HepG2 (cell line): ENCODE data around the gene CUL2. TPM values are rescaled to one million over a fixed set of nuclear protein-coding genes. Genes with fewer than 3 reads are reported as not detected.

ENCODE experiments used
- ATAC-seq: fragments of 200-7000 bp; cut with Tn5 transposase; 3 replicates; pipeline ENCODE4 v1.9.1; 2020; ENCODE audit warnings: mild to moderate bottlenecking, moderate library complexity
- BruUV-seq: library from RNA; stranded (reverse); fragments of 400-500 nt; replicated peaks from 2 replicates; lab custom pipeline; 2021; lab: Mats Ljungman, UMichigan
- CTCF ChIA-PET: fragments of 300-600 bp; formaldehyde crosslinking; extraction: SDS; loops from one replicate; lab custom pipeline; 2021; ENCODE audit warnings: low total read pairs, inconsistent platforms, low intra/inter-chr PET ratio; lab: Yijun Ruan, JAX
- POLR2A ChIA-PET: fragments of 350-600 bp; sonication (Branson Sonifier 250); formaldehyde crosslinking; loops from one replicate; lab custom pipeline; 2020; ENCODE audit warnings: antibody characterized with exemption, inconsistent platforms; lab: Yijun Ruan, JAX
- DNase-seq: peaks from one replicate; pipeline ENCODE4 v3.0.0-alpha.2; 2015; ENCODE audit warnings: low spot score
- FAIRE-seq: peaks from 3 replicates; lab custom pipeline; 2011; peaks lifted over from hg19 to GRCh38; lab: Jason Lieb, UNC
- H2AFZ ChIP-seq: one replicate; pipeline ENCODE4 v1.6.1; 2011; ENCODE audit warnings: low read length, inconsistent platforms
- H3K27ac ChIP-seq: fragments of 300-600 bp; 3 replicates; pipeline ENCODE4 v1.8.0; 2011; ENCODE audit warnings: mixed run types, mild to moderate bottlenecking, mixed read lengths, low read length, inconsistent platforms; ENCODE audit not compliant: insufficient read depth; ENCODE audit errors: extremely low read length
- H3K27me3 ChIP-seq, 2 experiments: fragments of 200-600 bp in 1 of 2; 2 replicates in 1 of 2; 3 replicates in 1 of 2; pipeline versions ENCODE4 v1.6.0 to v1.8.0; 2011; ENCODE audit warnings: low read length in 2 of 2, mild to moderate bottlenecking in 2 of 2, moderate library complexity in 2 of 2, inconsistent platforms in 1 of 2; ENCODE audit not compliant: insufficient read depth in 2 of 2, control insufficient read depth in 1 of 2
- H3K36me3 ChIP-seq, 2 experiments: fragments of 200-600 bp in 1 of 2; replicated peaks in 1 of 2; 2 replicates in 1 of 2; 3 replicates in 1 of 2; pipeline versions ENCODE4 v1.5.1 to v1.8.0; 2011; ENCODE audit warnings: low read length in 2 of 2, inconsistent platforms in 1 of 2; ENCODE audit not compliant: insufficient read depth in 2 of 2, control insufficient read depth in 1 of 2
- H3K4me1 ChIP-seq: 2 replicates; pipeline ENCODE4 v1.5.1; 2012; ENCODE audit warnings: low read length, inconsistent platforms; ENCODE audit not compliant: insufficient read depth
- H3K4me2 ChIP-seq: 2 replicates; pipeline ENCODE4 v1.6.0; 2011; ENCODE audit warnings: low read depth, low read length, inconsistent platforms
- H3K4me3 ChIP-seq, 3 experiments: fragments of 200-600 bp in 1 of 3; sonication (generic), shearing (Covaris generic) in 1 of 3; replicated peaks in 1 of 3; 2 replicates each; pipeline ENCODE4 v1.5.1; 2011 to 2016; ENCODE audit warnings: low read length in 3 of 3, inconsistent platforms in 2 of 3, low read depth in 2 of 3, mild to moderate bottlenecking in 2 of 3, control low read depth in 1 of 3, mixed read lengths in 1 of 3; ENCODE audit not compliant: insufficient read depth in 1 of 3
- H3K79me2 ChIP-seq: one replicate; pipeline ENCODE4 v1.6.1; 2011; ENCODE audit warnings: low read length, inconsistent platforms; ENCODE audit not compliant: insufficient read depth
- H3K9ac ChIP-seq: 2 replicates; pipeline ENCODE4 v1.6.0; 2011; ENCODE audit warnings: mild to moderate bottlenecking, low read depth, low read length, inconsistent platforms; ENCODE audit not compliant: insufficient read depth
- H3K9me3 ChIP-seq: 2 replicates; pipeline ENCODE4 v1.5.1; 2012; ENCODE audit warnings: mild to moderate bottlenecking, low read length
- H4K20me1 ChIP-seq: 2 replicates; pipeline ENCODE4 v1.6.0; 2011; ENCODE audit warnings: inconsistent platforms, mild to moderate bottlenecking, low read length, moderate library complexity; ENCODE audit not compliant: insufficient read depth
- KLF15 ChIP-seq: sonication (generic); formaldehyde crosslinking; IDR thresholded peaks from 2 replicates; pipeline ENCODE4 v1.8.1; 2023; ENCODE audit warnings: borderline replicate concordance, mild to moderate bottlenecking, inconsistent platforms, missing genetic modification reagents, mixed read lengths
- MIER2 ChIP-seq: IDR thresholded peaks from 2 replicates; pipeline ENCODE4 v1.6.1; 2016; ENCODE audit warnings: missing biosample characterization, missing genetic modification reagents
- MXD4 ChIP-seq: IDR thresholded peaks from 2 replicates; pipeline ENCODE4 v1.6.1; 2016; ENCODE audit warnings: mild to moderate bottlenecking, missing biosample characterization, missing genetic modification reagents
- NFRKB ChIP-seq: fragments of 450-650 bp; IDR thresholded peaks from 2 replicates; pipeline ENCODE4 v1.6.1; 2017
- PRPF4 ChIP-seq: fragments of 200-400 bp; formaldehyde crosslinking; IDR thresholded peaks from 2 replicates; pipeline ENCODE4 v1.6.1; 2016; ENCODE audit warnings: low read length, low read depth; ENCODE audit not compliant: poor library complexity, severe bottlenecking
- SIN3A ChIP-seq: IDR thresholded peaks from 2 replicates; pipeline ENCODE4 v1.6.1; 2011; ENCODE audit warnings: low read depth, mild to moderate bottlenecking, control low read depth, low read length, borderline replicate concordance
- TEAD3 ChIP-seq: optimal IDR thresholded peaks from 2 replicates; pipeline ENCODE3; 2016; ENCODE audit warnings: borderline replicate concordance
- TEF ChIP-seq: sonication (generic); formaldehyde crosslinking; IDR thresholded peaks from 2 replicates; pipeline ENCODE4 v1.5.0; 2020; ENCODE audit warnings: missing genetic modification reagents
- ZBTB26 ChIP-seq: IDR thresholded peaks from 2 replicates; pipeline ENCODE4 v1.6.1; 2016; ENCODE audit warnings: missing compliant biosample characterization, missing genetic modification reagents, borderline replicate concordance
- ZNF644 ChIP-seq: IDR thresholded peaks from 2 replicates; pipeline ENCODE4 v1.6.1; 2016; ENCODE audit warnings: low read depth
- ZNF672 ChIP-seq: sonication (generic); formaldehyde crosslinking; IDR thresholded peaks from 2 replicates; pipeline ENCODE4 v1.8.1; 2022; ENCODE audit warnings: missing genetic modification reagents
- WGBS: methylation state at CpG from one replicate; pipeline ENCODE4 v1.1.6; 2017; ENCODE audit warnings: low lambda C conversion rate; 5-methylcytosine and 5-hydroxymethylcytosine counted together
- in situ Hi-C: cut with HindIII; loops from 2 replicates; pipeline ENCODE4 v1.10.0; 2017; ENCODE audit warnings: low pct_unique_long_range_greater_than_20kb; ENCODE audit not compliant: extremely low pct_ligation_motif_present
- intact Hi-C: fragments of 100-400 bp; cut with micrococcal nuclease; formaldehyde crosslinking; loops from one replicate; pipeline ENCODE4 v1.10.0; 2022; ENCODE audit not compliant: unreplicated experiment
- polyA plus RNA-seq, 8 experiments: library from polyadenylated mRNA; depleted of rRNA in 3 of 8; stranded (reverse) in 7 of 8; unstranded in 1 of 8; fragments of >200 nt; fragmentation: Illumina TruSeq in 4 of 8; extraction: Trizol in 4 of 8; gene quantifications; 2 replicates each; pipeline versions ENCODE4 v1.2.1 to v1.2.3, GENCODE V29; 2011 to 2016; ENCODE audit warnings: low read depth in 4 of 8, missing spikeins in 1 of 8, mixed read lengths in 1 of 8; ENCODE audit not compliant: insufficient read depth in 1 of 8
- total RNA-seq, 5 experiments: library from RNA; depleted of rRNA; stranded (reverse); fragments of >200 nt; fragmentation: Illumina TruSeq; extraction: Trizol; gene quantifications; 2 replicates each; pipeline ENCODE4 v1.2.3, GENCODE V29; 2016; ENCODE audit warnings: low read depth in 1 of 5
- TF ChIP-seq, protein P1 (sequence below), 2 experiments: sonication (generic) in 1 of 2; formaldehyde crosslinking in 1 of 2; IDR thresholded peaks; 2 replicates each; pipeline versions ENCODE4 v1.6.1 to v1.9.0; 2014 to 2022; ENCODE audit warnings: antibody characterized with exemption in 1 of 2, borderline replicate concordance in 1 of 2, inconsistent platforms in 1 of 2, low read depth in 1 of 2, missing genetic modification reagents in 1 of 2
- TF ChIP-seq, protein P2 (sequence below): sonication (generic); formaldehyde crosslinking; IDR thresholded peaks from 2 replicates; pipeline ENCODE4 v1.8.0; 2022; ENCODE audit warnings: mild to moderate bottlenecking, missing genetic modification reagents

The CUL2 gene
- total and polyA plus RNA-seq, 2 of the 13 experiments (the other 11 are each of a cell fraction or from before 2014, with no cell fraction given): 9.6 to 33.1 TPM

DNA sequence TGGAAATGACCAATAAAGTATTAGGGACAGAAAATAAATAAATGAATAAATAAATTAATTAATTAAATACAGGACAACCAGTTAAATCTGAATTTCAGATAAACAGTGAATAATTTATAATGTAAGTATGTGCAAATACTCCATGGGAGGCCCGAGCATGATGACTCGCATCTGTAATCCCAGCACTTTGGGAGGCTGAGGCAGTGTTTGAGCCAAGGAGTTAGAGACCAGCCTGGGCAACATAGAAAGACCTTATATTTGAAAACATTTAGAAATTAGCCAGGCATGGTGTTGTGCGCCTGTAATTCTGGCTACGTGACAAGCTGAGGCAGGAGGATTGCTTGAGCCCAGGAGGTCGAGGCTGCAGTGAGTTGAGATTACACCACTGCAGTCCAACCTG is 123.7 kb downstream of the CUL2 start:
- peaks cover 0 to 2% of the 10 kb centered on the region in 2 experiments; a peak in 2 of 5 replicates for H3K27me3 ChIP-seq
- no peaks in the 10 kb centered on the region for H3K9me3 ChIP-seq
- no peak overlapping the region for H3K4me3 ChIP-seq
- FAIRE-seq (no peak), DNase-seq (no peak), ATAC-seq (no peak)
- peaks cover 22% of the 10 kb centered on the region for H3K4me1 ChIP-seq
- H3K27ac ChIP-seq: no peak overlapping the region
- TF ChIP-seq KLF15 (CRISPR knock-in tag) (no peak), ZNF672 (CRISPR knock-in tag) (no peak), MXD4 (CRISPR knock-in tag) (no peak), TEAD3 (CRISPR knock-in tag) (no peak), MIER2 (no peak), ZBTB26 (CRISPR knock-in tag) (no peak), PRPF4 (no peak), NFRKB (no peak), ZNF644 (no peak), TEF (no peak), SIN3A (no peak)
- TF ChIP-seq, protein P1, sequence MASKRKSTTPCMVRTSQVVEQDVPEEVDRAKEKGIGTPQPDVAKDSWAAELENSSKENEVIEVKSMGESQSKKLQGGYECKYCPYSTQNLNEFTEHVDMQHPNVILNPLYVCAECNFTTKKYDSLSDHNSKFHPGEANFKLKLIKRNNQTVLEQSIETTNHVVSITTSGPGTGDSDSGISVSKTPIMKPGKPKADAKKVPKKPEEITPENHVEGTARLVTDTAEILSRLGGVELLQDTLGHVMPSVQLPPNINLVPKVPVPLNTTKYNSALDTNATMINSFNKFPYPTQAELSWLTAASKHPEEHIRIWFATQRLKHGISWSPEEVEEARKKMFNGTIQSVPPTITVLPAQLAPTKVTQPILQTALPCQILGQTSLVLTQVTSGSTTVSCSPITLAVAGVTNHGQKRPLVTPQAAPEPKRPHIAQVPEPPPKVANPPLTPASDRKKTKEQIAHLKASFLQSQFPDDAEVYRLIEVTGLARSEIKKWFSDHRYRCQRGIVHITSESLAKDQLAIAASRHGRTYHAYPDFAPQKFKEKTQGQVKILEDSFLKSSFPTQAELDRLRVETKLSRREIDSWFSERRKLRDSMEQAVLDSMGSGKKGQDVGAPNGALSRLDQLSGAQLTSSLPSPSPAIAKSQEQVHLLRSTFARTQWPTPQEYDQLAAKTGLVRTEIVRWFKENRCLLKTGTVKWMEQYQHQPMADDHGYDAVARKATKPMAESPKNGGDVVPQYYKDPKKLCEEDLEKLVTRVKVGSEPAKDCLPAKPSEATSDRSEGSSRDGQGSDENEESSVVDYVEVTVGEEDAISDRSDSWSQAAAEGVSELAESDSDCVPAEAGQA (IDR thresholded peaks at IDR 0.05; ENCODE audit: low read depth): no peak
- TF ChIP-seq, protein P1 (CRISPR knock-in tag; IDR thresholded peaks at IDR 0.05; ENCODE audit: borderline replicate concordance): no peak
- TF ChIP-seq, protein P2, sequence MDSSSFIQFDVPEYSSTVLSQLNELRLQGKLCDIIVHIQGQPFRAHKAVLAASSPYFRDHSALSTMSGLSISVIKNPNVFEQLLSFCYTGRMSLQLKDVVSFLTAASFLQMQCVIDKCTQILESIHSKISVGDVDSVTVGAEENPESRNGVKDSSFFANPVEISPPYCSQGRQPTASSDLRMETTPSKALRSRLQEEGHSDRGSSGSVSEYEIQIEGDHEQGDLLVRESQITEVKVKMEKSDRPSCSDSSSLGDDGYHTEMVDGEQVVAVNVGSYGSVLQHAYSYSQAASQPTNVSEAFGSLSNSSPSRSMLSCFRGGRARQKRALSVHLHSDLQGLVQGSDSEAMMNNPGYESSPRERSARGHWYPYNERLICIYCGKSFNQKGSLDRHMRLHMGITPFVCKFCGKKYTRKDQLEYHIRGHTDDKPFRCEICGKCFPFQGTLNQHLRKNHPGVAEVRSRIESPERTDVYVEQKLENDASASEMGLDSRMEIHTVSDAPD (CRISPR knock-in tag): no peak
- in situ Hi-C loops (no loop called here), intact Hi-C loops (no loop called here)
- no peak overlapping the region for H3K4me2 ChIP-seq
- no TSS peak for BruUV-seq
- H3K9ac ChIP-seq: no peak overlapping the region
- H3K36me3 ChIP-seq: no peaks in the 10 kb centered on the region
- H4K20me1 ChIP-seq: no peaks in the 10 kb centered on the region
- WGBS: 55% methylated on average over 5 of the region's 5 CpGs
- ChIA-PET CTCF (no interaction called here), POLR2A (no interaction called here)
- H2AFZ ChIP-seq: no peak overlapping the region
- no peaks in the 10 kb centered on the region for H3K79me2 ChIP-seq
